Stimulated activated CD8-positive, alpha-beta memory T cell treated with anti-CD3 and anti-CD28 coated beads, Interleukin-7, amount 100 ng/mL, for 4 hours (primary cell): ENCODE measurements around the gene ALG6.
"Not testable (repeated sequence)": the region's sequence is repeated elsewhere in the genome, so short reads cannot be mapped to it uniquely, and the experiment has no call there.

ENCODE experiments used
- DNase-seq, 2 donors: peaks; one replicate each; pipeline ENCODE4 v3.0.0-alpha.2; 2020; ENCODE audit warnings: low read depth in 2 of 2

The ALG6 gene

GRCh38 chr1:63413394-63413793 is 46.0 kb downstream of the ALG6 start:
- DNase-seq: no peak

GRCh38 chr1:63414691-63415365 is 47.4 kb downstream of the ALG6 start:
- DNase-seq: no peak

GRCh38 chr1:63418101-63418500 is 50.7 kb downstream of the ALG6 start:
- no peak for DNase-seq

- DNase-seq: not testable (repeated sequence)
Measured at GRCh38 chr1:63420746-63421145, 53.3 kb downstream of the ALG6 start.

GRCh38 chr1:63423649-63424048 is 56.2 kb downstream of the ALG6 start:
- DNase-seq: no peak

- no peak for DNase-seq
Measured at GRCh38 chr1:63428815-63429214, 61.4 kb downstream of the ALG6 start.

- no peak for DNase-seq
Measured at GRCh38 chr1:63429281-63429680, 61.9 kb downstream of the ALG6 start.

GRCh38 chr1:63435161-63435560 is 67.7 kb downstream of the ALG6 start:
- DNase-seq: no peak

GRCh38 chr1:63442141-63442475 is 74.7 kb downstream of the ALG6 start:
- DNase-seq: no peak

GRCh38 chr1:63448731-63449246 is 81.4 kb downstream of the ALG6 start:
- no peak for DNase-seq

GRCh38 chr1:63450416-63450815 is 83.0 kb downstream of the ALG6 start:
- no peak for DNase-seq

- no peak for DNase-seq
Measured at GRCh38 chr1:63453232-63453631, 85.8 kb downstream of the ALG6 start.

- no peak for DNase-seq
Measured at GRCh38 chr1:63454269-63454668, 86.8 kb downstream of the ALG6 start.

- no peak for DNase-seq
Measured at GRCh38 chr1:63458750-63459149, 91.3 kb downstream of the ALG6 start.

- DNase-seq: no peak
Measured at GRCh38 chr1:63461661-63462230, 94.3 kb downstream of the ALG6 start.

- DNase-seq: no peak
Measured at GRCh38 chr1:63463248-63463647, 95.8 kb downstream of the ALG6 start.

GRCh38 chr1:63466181-63466580 is 98.8 kb downstream of the ALG6 start:
- DNase-seq: no peak

GRCh38 chr1:63466759-63467158 is 99.3 kb downstream of the ALG6 start:
- no peak for DNase-seq

GRCh38 chr1:63468683-63469082 is 101.3 kb downstream of the ALG6 start:
- DNase-seq: not testable (repeated sequence)

GRCh38 chr1:63475761-63476160 is 108.3 kb downstream of the ALG6 start:
- DNase-seq: no peak

- no peak for DNase-seq
Measured at GRCh38 chr1:63480057-63480456, 112.6 kb downstream of the ALG6 start.

GRCh38 chr1:63486629-63487028 is 119.2 kb downstream of the ALG6 start:
- DNase-seq: no peak

- no peak for DNase-seq
Measured at GRCh38 chr1:63487336-63488065, 120.1 kb downstream of the ALG6 start.
